H4 (cell line): ENCODE measurements around the gene SEPTIN3. TPM values are rescaled to one million over a fixed set of nuclear protein-coding genes. Genes with fewer than 3 reads are reported as not detected.

Experiments
- DNase-seq: peaks from one replicate; pipeline ENCODE4 v3.0.0-alpha.2; 2015; ENCODE audit warnings: low spot score
- total RNA-seq: library from RNA; depleted of rRNA; stranded (reverse); fragments of >200 nt; shearing (Covaris generic); gene quantifications from 2 replicates; pipeline ENCODE4 v1.2.3, GENCODE V29; 2014

SEPTIN3 gene
- total RNA-seq, 1 experiment from 2014 or later: 4.5 TPM

GRCh38 chr22:41975299-41976069, 6.2 kb downstream of the SEPTIN3 start:
- DNase-seq: no peak

- no peak for DNase-seq
Measured at GRCh38 chr22:41976070-41976901, 7.0 kb downstream of the SEPTIN3 start.

- DNase-seq: no peak
Measured at GRCh38 chr22:41976961-41977566, 7.8 kb downstream of the SEPTIN3 start.

GRCh38 chr22:41978732-41979131, 9.5 kb downstream of the SEPTIN3 start:
- DNase-seq: no peak

- DNase-seq: no peak
Measured at GRCh38 chr22:41979423-41980250, 10.4 kb downstream of the SEPTIN3 start.

GRCh38 chr22:41982865-41983264, 13.6 kb downstream of the SEPTIN3 start:
- DNase-seq: no peak

GRCh38 chr22:41983513-41984405, 14.5 kb downstream of the SEPTIN3 start:
- peak; percentile 47 for DNase-seq

- no peak for DNase-seq
Measured at GRCh38 chr22:41987276-41987675, 18.0 kb downstream of the SEPTIN3 start.

- DNase-seq: no peak
Measured at GRCh38 chr22:41989246-41989645, 20.0 kb downstream of the SEPTIN3 start.

GRCh38 chr22:41991111-41991510, 21.9 kb downstream of the SEPTIN3 start:
- no peak for DNase-seq

- no peak for DNase-seq
Measured at GRCh38 chr22:41992496-41992895, 23.3 kb downstream of the SEPTIN3 start.

GRCh38 chr22:41995211-41995610, 26.0 kb downstream of the SEPTIN3 start:
- no peak for DNase-seq

- no peak for DNase-seq
Measured at GRCh38 chr22:41996826-41997225, 27.6 kb downstream of the SEPTIN3 start.

GRCh38 chr22:41998361-41999261, 29.4 kb downstream of the SEPTIN3 start, which contains the start of gene WBP2NL:
TSS of gene WBP2NL (plus strand) at chr22:41998788. CDS start at chr22:41998819, 31 bp downstream.
- no peak for DNase-seq

GRCh38 chr22:42000466-42000865, 31.2 kb downstream of the SEPTIN3 start:
- no peak for DNase-seq

GRCh38 chr22:42001121-42001520, 31.9 kb downstream of the SEPTIN3 start:
- DNase-seq: no peak

- no peak for DNase-seq
Measured at GRCh38 chr22:42001706-42002105, 32.5 kb downstream of the SEPTIN3 start.

- DNase-seq: no peak
Measured at GRCh38 chr22:42007922-42008321, 38.7 kb downstream of the SEPTIN3 start.

GRCh38 chr22:42010778-42011177, 41.5 kb downstream of the SEPTIN3 start:
- DNase-seq: no peak
